GM18907 (cell line): ENCODE measurements around the gene SSBP3.

Source experiments
- ATAC-seq: cut with Tn5 transposase; IDR thresholded peaks from one replicate; pipeline ENCODE4 v1.9.1; 2021; ENCODE audit warnings: mild to moderate bottlenecking, moderate library complexity; ENCODE audit not compliant: unreplicated experiment

SSBP3 gene

DNA sequence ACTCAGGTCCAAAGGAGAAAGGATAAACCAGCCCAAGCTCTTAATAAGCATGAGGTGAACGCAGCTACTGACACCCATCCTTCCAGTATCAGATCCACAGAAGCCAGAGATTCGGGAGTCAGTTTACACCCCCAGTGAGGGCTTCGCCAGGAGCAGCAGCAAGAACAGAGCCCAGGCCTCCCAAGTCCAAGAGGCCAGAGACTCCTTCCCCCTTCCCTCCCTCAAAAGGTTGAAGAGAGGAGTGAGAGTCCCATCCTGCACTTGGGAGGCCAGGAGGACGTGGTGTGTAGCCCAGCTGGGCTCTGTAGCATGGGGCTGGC is 133.5 kb downstream of the SSBP3 start:
- ATAC-seq = no peak

DNA sequence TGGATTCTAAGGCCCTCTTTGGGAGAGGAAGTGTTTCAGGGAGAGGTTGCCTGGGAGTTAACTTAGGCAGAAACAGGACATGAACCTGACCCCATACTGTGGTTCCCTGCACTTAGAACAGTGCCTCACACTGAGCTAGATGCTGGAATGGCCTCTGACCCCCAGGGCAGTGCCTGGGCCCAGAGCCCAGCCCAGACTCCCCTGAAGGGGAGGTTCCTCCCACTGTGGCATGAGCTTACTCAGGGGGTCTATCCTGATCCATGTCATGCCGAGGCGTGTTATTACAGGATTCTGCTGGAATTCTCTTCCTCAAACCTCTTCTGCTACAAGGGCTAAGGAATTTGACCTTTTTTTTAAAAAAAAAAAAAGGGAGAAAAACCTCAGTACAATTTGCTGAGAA is 134.1 kb downstream of the SSBP3 start:
- no peak for ATAC-seq

- no peak for ATAC-seq
Measured at GRCh38 chr1:54271341-54271740, 134.9 kb downstream of the SSBP3 start.

DNA sequence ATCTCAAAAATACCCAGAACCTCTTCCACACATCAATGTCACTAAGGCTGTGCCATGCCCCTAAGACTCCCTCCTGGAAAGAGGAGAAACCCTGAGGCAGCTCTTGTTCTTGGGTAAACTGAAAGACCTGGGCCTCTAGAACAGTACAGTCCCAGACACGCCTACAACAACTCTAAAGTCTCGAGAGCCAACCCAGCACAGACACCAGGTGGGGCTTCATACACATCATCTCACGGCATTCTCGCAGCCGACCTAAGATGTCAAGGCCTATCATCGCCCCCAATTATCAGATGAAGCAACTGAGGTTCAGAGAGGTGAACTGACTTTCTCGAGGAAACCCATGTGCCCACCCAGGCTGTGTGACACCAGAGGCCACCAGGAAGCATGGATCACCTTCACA is 135.7 kb downstream of the SSBP3 start:
- ATAC-seq = no peak

DNA sequence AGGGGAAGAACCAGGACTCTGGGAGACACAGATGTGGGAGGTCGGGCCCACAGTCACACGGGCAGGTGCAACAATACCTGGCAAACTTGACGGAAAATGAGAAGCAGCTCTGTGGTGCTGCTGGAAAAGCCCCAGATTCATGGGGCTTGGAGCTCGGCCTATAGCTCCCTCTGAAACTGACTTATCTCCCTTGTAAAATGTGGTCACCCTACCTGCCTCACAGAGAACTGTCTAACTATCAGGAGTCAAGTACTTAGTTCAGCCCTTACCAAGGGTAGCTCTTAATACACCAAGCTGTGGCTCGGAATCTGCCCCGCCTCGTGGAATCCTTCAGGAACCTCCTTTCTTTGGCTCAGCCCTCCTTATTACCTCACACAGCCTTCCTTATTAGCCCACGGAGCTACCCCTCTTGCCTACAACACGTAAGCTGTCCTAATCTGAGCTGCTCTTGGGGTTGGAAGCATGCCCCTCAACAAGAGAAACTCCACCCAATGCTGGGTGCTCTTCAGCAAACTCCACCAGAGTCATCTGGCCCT is 137.4 kb downstream of the SSBP3 start:
- no peak for ATAC-seq

DNA sequence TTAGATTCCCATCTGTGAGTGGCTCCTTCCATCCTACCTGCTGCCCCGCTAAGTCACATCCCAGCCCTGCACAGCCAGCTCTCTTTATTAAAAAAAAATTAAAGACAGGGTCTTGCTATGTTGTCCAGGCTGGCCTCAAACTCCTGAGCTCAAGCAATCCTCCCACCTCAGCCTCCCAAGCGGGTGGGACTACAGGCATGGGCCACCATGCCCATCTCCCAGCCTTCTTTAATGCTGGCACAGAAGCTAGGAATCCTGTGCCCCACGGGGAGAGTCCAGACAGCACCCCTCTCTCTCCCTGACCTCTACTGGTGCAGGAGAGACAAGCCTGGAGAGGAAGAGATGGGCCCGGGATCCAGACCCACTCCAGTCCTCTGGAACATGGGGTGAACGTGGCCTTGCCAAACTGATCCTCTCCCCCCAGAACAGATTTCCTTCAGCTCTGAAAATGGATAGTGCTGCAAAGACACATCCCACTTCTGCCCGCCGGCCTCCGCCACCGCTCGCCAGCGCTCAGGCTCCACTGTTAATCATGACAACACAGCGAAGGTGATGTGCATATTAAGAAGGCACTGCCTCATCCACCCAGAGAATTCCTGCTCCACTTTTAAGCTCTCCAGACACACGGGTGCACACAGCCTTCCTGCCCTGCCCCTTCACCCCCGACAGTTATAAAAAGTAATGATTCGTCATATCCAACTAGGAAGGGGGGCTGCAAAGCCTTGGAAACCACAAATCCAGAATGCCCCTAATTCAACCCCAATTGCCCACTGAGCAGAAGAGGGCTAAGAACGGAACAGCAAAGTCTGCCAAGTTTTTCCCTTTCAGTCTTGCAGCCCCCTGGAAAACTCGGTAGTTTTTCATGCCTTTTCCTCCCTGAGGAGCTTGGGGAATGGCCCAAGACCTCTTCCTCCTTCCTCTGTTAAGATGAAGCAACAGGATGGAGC is 138.1 kb downstream of the SSBP3 start:
- no peak for ATAC-seq

- no peak for ATAC-seq
Measured at GRCh38 chr1:54266908-54267307, 139.3 kb downstream of the SSBP3 start.

DNA sequence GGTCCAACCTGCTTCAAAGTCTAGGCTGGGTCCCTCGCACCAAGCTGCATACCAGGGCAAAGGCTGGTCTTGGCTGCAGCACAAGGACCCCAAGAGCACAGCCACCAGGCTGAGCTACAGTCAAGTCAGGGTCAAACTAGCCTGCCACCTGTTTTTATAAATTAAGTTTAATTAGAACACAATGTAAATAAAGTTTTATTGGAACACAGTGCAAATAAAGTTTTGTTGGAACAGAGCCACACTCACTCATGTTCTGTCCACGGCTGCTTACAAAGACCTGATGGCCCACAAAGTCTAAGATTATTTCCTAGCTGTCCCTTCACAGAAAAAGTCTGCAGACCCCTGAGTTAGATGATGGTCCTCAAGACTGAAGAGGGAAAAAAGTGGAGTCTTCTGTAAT is 140.0 kb downstream of the SSBP3 start:
- no peak for ATAC-seq

- no peak for ATAC-seq
Measured at GRCh38 chr1:54265659-54266058, 140.5 kb downstream of the SSBP3 start.

GRCh38 chr1:54265126-54265525 is 141.1 kb downstream of the SSBP3 start:
- no peak for ATAC-seq

DNA sequence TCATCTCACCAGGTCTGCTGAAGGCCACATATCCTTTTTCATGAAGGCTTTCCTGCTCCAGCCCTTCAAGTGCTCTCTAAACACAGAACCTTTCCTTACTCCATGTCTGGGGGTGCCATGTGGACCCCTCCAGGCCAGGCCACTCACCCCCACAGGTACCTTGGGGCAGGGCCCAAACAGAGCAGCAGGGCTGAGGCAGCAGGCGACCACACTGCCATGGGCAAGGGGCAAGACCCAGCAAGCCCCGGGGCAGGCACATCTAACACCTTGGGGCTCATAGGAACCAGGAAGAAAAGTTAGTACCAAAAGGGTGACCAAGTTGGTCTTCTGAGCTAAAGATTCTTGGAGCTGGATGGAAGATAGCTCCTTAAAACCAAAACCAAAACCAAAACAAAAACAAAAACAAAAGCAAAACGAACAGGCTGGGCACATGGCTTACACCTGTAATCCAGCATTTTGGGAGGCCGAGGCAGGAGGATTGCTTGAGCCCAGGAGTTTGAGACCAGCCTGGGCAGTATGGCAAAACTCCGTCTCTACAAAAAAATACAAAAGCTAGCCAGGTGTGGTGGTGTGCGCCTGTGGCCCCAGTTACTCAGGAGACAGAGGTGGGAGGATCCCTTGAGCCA is 142.5 kb downstream of the SSBP3 start:
- ATAC-seq = no peak

GRCh38 chr1:54262244-54262643 is 143.9 kb downstream of the SSBP3 start:
- no peak for ATAC-seq

GRCh38 chr1:54260810-54261209 is 145.4 kb downstream of the SSBP3 start:
- no peak for ATAC-seq

DNA sequence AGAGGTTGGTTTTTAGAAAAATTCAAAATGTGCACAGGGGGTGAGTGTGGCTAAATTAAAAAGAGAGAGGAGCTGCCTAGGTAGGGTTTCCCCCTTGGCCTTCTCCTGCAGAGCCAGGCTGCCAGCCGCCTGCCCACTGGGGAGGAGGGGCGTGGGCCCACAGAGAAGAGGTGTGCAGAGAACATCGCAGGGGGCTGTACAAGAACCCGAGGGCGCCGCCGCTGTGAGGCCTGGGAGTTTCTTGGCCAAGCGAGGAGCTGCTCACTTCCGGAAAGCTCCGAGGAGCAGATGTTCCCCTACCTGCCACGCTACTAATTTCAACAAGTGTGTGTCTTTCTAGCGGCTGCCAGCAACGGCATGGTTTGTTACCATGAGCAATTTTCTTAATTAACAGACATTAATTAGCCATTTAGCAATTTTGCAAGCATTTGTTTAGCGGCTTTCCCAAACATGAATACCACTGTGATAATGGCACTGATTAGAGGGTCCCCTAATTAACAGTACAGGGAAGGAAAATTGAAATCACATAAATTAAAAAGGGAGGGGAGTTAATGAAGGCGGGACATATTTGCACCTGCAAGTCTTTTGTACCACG is 146.6 kb downstream of the SSBP3 start:
- no peak for ATAC-seq

GRCh38 chr1:54257876-54258275 is 148.3 kb downstream of the SSBP3 start:
- ATAC-seq = no peak

- no peak for ATAC-seq
Measured at GRCh38 chr1:54257346-54257620, 148.9 kb downstream of the SSBP3 start.

- no peak for ATAC-seq
Measured at GRCh38 chr1:54256522-54257345, 149.5 kb downstream of the SSBP3 start.

DNA sequence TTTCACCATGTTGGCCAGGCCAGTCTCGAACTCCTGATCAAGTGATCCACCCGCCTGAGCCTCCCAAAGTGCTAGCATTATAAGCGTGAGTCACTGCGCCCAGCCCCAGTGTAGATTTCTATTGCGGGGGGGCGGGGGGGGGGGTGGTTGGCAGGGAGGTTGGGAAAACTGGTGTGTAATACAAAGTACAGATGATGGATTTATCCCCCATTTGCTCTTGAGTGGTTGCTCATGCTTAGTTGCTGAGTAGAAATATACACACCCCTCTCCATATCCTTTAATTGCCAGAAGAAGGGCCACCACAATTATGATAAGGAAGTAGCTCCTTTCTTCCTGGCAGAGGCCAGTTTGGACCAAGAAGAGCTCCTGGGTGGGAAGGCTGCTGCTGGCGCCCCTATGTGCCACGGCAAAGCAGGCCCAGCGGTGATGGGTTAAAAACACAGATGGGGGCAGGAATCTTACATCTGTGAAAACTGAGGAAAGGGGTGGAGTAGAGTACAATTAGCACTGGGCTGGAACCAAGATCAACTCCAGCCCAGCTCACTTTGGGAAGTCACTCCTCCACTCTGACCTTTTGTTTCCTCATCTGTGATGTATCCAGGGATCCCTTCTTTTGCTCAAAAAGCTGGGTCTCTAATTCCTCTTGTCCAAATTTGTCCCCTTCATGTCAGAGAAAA is 151.0 kb downstream of the SSBP3 start:
- no peak for ATAC-seq

DNA sequence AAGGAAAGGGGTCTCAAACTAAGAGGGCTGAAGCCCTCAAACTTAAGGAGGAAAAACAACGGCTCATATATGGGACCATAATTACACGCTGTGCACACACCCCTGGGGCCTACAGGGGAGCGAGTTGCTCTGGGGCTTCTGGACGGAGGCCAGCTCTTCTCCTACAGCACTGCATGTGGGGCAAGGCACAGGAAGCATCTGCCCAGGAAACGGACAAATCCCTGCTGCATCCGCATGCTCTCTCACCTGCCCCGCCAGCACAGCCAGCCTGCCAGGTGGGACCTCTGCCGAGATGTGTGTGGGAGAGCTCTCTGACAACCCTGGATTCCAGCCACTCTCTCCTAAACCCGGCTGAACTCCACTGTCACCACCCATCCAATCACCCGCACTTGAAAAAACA is 152.1 kb downstream of the SSBP3 start:
- no peak for ATAC-seq

GRCh38 chr1:54253480-54253879 is 152.7 kb downstream of the SSBP3 start:
- ATAC-seq = no peak
